ENCODE results near the gene VSTM2L. TPM values are rescaled to one million over a fixed set of nuclear protein-coding genes. Genes with fewer than 3 reads are reported as not detected.

The VSTM2L gene
- total RNA-seq, 2 donors from 2014 or later: 1.4 to 2.9 TPM

- Histone ChIP-seq H3K9me3 (ENCODE audit: control insufficient read depth, low read length) (peaks cover 7% of the 10 kb centered on the region), H3K27me3 (ENCODE audit: control insufficient read depth, insufficient read depth, low read length, poor library complexity, severe bottlenecking) (no peaks in the 10 kb centered on the region), H3K4me1 (ENCODE audit: control insufficient read depth, insufficient read depth, low read length) (no peaks in the 10 kb centered on the region), H3K27ac (ENCODE audit: low read depth, low read length) (no peak overlapping the region), H3K9ac (ENCODE audit: extremely low read depth, low read length, poor library complexity, severe bottlenecking) (no peak overlapping the region), H3K4me3 (ENCODE audit: low read length) (no peak overlapping the region), H3K36me3 (ENCODE audit: control insufficient read depth, insufficient read depth, low read length) (no peaks in the 10 kb centered on the region)
- H3K27ac Mint-ChIP-seq: no peak overlapping the region
- no peak for TF ChIP-seq CTCF (conservative IDR thresholded peaks at IDR 0.05)
- H3K9me3 Mint-ChIP-seq: peaks cover 13% of the 10 kb centered on the region
- DNase-seq: no peak
- WGBS, 2 experiments (ENCODE audit: insufficient coverage in 1 of 2, insufficient read length in 1 of 2): 90 to 91% methylated on average over 10 to 11 of the region's 11 CpGs
- H3K4me3 Mint-ChIP-seq: no peak overlapping the region
- peaks cover 5% of the 10 kb centered on the region for H3K27me3 Mint-ChIP-seq (ENCODE audit: insufficient read depth)
- H3K4me1 Mint-ChIP-seq: peaks cover 11% of the 10 kb centered on the region
- no peaks in the 10 kb centered on the region for H3K36me3 Mint-ChIP-seq (ENCODE audit: low read depth)
Measured at GRCh38 chr20:37944456-37944981, 41.6 kb downstream of the VSTM2L start.

- no peak overlapping the region for H3K27ac ChIP-seq (ENCODE audit: low read depth, low read length)
- no peak overlapping the region for H3K9ac ChIP-seq (ENCODE audit: extremely low read depth, low read length, poor library complexity, severe bottlenecking)
- no peaks in the 10 kb centered on the region for H3K27me3 ChIP-seq (ENCODE audit: control insufficient read depth, insufficient read depth, low read length, poor library complexity, severe bottlenecking)
- H3K4me1 ChIP-seq (ENCODE audit: control insufficient read depth, insufficient read depth, low read length): no peaks in the 10 kb centered on the region
- Mint-ChIP-seq H3K4me3 (no peak overlapping the region), H3K27ac (no peak overlapping the region), H3K36me3 (ENCODE audit: low read depth) (no peaks in the 10 kb centered on the region), H3K4me1 (peaks cover 11% of the 10 kb centered on the region), H3K27me3 (ENCODE audit: insufficient read depth) (peaks cover 4% of the 10 kb centered on the region), H3K9me3 (peaks cover 13% of the 10 kb centered on the region)
- peak; percentile 43 for DNase-seq
- TF ChIP-seq CTCF (conservative IDR thresholded peaks at IDR 0.05): no peak
- WGBS, 2 experiments (ENCODE audit: insufficient coverage in 1 of 2, insufficient read length in 1 of 2): 87 to 90% methylated on average over 3 to 11 of the region's 11 CpGs
- H3K4me3 ChIP-seq (ENCODE audit: low read length): no peak overlapping the region
- peaks cover 7% of the 10 kb centered on the region for H3K9me3 ChIP-seq (ENCODE audit: control insufficient read depth, low read length)
- no peaks in the 10 kb centered on the region for H3K36me3 ChIP-seq (ENCODE audit: control insufficient read depth, insufficient read depth, low read length)
Measured at GRCh38 chr20:37945091-37945547, 42.2 kb downstream of the VSTM2L start.

- H3K4me1 Mint-ChIP-seq: peaks cover 7% of the 10 kb centered on the region
- no peak overlapping the region for H3K27ac Mint-ChIP-seq
- H3K36me3 Mint-ChIP-seq (ENCODE audit: low read depth): no peaks in the 10 kb centered on the region
- no peak for TF ChIP-seq CTCF (conservative IDR thresholded peaks at IDR 0.05)
- DNase-seq: peak; percentile 29
- peaks cover 13% of the 10 kb centered on the region for H3K9me3 Mint-ChIP-seq
- Histone ChIP-seq H3K36me3 (ENCODE audit: control insufficient read depth, insufficient read depth, low read length) (no peaks in the 10 kb centered on the region), H3K27ac (ENCODE audit: low read depth, low read length) (no peak overlapping the region), H3K4me3 (ENCODE audit: low read length) (no peak overlapping the region), H3K27me3 (ENCODE audit: control insufficient read depth, insufficient read depth, low read length, poor library complexity, severe bottlenecking) (no peaks in the 10 kb centered on the region), H3K9me3 (ENCODE audit: control insufficient read depth, low read length) (peaks cover 7% of the 10 kb centered on the region), H3K4me1 (ENCODE audit: control insufficient read depth, insufficient read depth, low read length) (no peaks in the 10 kb centered on the region), H3K9ac (ENCODE audit: extremely low read depth, low read length, poor library complexity, severe bottlenecking) (no peak overlapping the region)
- H3K27me3 Mint-ChIP-seq (ENCODE audit: insufficient read depth): peaks cover 4% of the 10 kb centered on the region
- no peak overlapping the region for H3K4me3 Mint-ChIP-seq
- WGBS, 2 experiments (ENCODE audit: insufficient coverage in 1 of 2, insufficient read length in 1 of 2): 93 to 95% methylated on average over 4 to 5 of the region's 5 CpGs
Measured at GRCh38 chr20:37946946-37947345, 44.0 kb downstream of the VSTM2L start.
